HG03571 (cell line): ENCODE measurements around the gene EFNA5.
"Not testable (repeated sequence)": the region's sequence is repeated elsewhere in the genome, so short reads cannot be mapped to it uniquely, and the experiment has no call there.

Source experiments
- ATAC-seq: cut with Tn5 transposase; IDR thresholded peaks from one replicate; pipeline ENCODE4 v1.9.1; 2021; ENCODE audit not compliant: unreplicated experiment

EFNA5 gene

DNA sequence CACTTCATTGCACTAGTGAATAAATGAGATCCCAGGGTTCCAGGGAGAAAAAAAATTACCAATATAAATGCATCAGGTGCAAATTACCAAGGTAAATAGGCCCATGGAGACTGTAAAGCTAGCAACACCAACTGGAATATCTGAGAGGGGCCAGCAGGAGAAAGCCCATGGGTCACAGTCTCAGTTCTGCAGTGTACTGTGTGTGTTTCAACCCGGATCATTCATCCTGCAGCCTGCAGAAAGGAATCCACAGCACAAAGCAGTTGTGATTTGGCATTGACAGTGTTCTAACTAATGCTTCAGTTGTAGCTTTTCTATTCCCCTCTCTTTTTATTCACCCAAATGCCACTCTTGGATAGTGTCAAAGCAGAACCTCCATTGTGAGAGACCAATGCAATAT, 171.0 kb downstream of the EFNA5 start:
- ATAC-seq = no peak

DNA sequence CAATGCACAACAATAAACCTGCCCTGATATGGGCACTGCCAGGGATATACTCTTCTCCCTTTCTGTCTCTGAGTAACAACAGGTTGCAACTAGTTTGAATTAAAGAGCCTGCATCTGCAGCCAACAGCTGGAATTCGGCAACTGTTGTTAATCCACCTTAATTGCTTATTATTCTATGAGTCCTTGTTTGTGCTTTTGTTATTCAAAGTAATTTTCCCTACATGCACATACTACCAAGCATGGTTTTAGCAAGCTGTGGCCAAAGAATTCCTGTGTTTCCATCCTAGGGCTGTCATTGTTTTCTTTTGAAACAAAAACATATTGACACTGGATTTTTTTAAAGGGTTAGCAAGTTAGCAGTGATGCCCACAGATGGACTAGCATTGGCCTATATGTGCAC, 171.5 kb downstream of the EFNA5 start:
- ATAC-seq = no peak

GRCh38 chr5:107496466-107496865, 174.3 kb downstream of the EFNA5 start:
- ATAC-seq = no peak

DNA sequence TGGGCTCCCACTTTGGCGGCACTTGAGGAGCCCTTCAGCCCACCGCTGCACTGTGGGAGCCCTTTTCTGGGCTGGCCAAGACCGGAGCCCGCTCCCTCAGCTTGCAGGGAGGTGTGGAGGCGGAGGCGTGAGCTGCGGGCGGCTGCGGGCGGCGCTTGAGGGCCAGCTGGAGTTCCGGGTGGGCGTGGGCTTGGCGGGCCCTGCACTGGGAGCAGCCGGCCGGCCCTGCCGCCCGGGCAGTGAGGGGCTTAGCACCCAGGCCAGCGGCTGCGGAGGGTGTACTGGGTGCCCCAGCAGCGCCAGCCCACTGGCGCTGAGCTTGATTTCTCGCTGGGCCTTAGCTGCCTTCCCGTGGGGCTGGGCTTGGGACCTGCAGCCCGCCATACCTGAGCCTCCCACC, 176.6 kb downstream of the EFNA5 start:
- not testable (repeated sequence) for ATAC-seq

- ATAC-seq = no peak
Measured at GRCh38 chr5:107487056-107487542, 183.6 kb downstream of the EFNA5 start.

GRCh38 chr5:107486489-107486888, 184.2 kb downstream of the EFNA5 start:
- ATAC-seq = peak; percentile 52

- peak; percentile 54 for ATAC-seq
Measured at GRCh38 chr5:107485184-107485583, 185.6 kb downstream of the EFNA5 start.

GRCh38 chr5:107484281-107484680, 186.5 kb downstream of the EFNA5 start:
- ATAC-seq = no peak

DNA sequence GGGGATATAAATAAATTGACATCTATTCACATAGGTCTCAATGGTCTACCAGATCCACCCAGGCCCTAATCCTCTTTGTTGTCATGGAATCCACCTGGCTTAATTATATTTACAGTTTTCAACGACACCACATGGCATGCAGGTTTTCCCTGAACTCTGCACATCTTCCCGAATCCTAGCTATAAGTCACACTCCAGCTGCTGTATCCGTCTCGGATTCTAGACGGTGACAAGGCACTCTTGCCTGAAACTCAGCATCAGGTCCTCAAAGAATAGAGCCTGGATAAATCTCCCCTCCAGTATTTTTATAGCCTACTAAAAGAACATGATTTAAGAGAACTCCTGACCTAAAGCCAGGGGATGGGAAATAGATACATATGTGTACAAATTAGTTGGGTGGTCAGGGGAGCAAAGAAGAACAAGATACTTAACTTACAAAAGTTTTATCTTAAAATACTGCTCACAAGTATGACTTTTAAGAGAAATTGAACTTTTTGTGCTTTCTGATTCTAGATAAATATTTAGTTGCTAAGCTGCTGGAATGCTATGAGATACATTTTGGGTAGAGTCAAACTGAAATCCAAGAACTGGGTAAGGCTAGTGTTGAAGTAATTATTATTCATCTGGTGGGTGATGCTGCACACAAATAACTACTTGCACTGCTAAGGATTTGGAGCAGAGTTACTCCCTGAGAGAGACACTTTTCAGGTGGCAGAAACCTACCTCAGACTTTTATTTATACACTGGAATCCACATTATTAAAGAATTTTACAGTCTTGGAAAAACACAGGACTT, 187.3 kb downstream of the EFNA5 start:
- ATAC-seq = no peak

DNA sequence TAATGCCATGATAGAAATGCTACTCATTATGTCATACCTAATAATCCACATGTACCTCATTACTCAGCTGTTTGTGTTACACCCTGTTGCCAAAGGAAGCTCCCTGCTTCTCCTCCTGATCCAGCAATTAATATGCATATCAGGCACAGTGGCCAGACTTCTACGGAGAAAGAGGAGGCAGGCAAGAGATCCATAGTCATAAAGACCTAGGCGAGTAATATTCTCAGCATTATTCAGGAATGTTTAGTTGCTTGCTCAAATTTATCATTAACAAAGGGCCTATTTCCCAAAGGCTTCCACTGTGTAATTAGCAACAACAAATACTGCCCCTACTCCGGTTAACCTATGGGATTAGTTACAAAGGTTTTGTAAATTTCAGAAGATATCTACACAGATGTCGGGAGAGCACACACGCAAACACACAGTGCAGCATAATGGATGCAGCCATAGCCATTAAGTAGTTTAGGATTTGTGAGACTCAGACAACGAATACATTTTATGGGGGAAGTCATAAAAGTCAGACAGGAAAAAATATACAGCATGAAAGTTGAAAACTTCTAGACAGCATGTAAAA, 192.6 kb downstream of the EFNA5 start:
- no peak for ATAC-seq

DNA sequence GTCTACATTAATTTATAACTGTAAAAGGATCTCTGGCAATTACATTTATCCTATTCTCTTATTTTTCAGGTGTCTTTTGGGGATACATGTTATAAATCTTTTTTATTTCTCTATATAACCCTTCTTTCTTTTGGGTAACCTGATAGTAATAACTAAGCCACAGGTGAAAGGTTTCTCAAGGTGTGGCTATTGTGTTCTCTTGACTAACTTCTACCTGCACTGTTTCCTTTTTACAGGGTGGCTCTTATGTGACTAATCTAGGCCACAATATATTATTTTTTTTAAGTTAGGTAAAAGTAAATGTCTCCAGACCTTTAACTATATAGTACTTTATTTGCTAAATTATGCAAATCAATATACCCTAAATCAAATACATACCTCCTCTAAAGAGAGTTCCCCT, 193.2 kb downstream of the EFNA5 start:
- ATAC-seq = no peak

DNA sequence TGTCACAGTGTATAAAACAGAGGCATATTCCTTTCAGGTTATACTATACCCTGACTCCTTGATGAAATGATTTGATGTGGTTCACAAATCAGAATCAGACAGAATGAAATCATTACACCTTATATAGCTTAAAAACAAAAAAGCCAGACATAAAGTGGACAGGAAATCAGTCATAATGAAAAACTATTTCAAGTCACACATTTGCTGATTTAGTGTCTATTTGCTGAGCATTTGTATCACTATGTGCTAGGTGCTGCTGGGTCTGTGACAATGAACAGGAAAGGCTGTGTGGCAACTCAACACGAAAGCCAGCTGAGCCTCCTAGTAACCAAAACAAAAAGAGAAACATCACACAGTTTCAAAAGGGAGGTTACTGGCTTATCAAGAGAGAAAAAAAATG, 194.0 kb downstream of the EFNA5 start:
- ATAC-seq = peak; percentile 82

GRCh38 chr5:107474716-107475489, 195.8 kb downstream of the EFNA5 start:
- ATAC-seq = peak; percentile 56

- ATAC-seq = no peak
Measured at GRCh38 chr5:107474361-107474715, 196.4 kb downstream of the EFNA5 start.

DNA sequence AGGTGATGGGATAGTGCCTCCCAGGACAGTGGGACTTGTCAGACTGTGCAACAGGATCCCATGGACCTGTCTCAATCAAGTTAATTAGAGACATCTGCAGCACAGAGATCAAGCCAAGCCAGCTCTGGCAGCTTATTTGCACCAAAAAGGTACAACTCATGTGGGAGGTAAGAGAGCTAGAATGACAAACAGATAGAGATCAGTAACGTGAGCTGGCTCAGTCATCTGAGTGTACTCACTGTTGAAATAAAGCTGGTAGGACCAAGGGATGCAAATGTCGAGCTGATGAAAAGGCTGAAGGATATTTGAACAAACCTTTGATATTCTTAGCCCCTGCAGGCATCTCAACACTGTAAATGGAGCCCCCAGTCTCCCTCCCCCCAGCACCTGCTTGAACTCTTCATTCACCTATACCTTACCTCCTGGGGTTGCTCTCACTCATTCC, 198.1 kb downstream of the EFNA5 start:
- ATAC-seq = no peak

- no peak for ATAC-seq
Measured at GRCh38 chr5:107470295-107470582, 200.5 kb downstream of the EFNA5 start.

GRCh38 chr5:107469485-107470294, 201.0 kb downstream of the EFNA5 start:
- no peak for ATAC-seq

GRCh38 chr5:107469064-107469463, 201.7 kb downstream of the EFNA5 start:
- no peak for ATAC-seq

GRCh38 chr5:107468276-107468675, 202.5 kb downstream of the EFNA5 start:
- ATAC-seq = no peak

GRCh38 chr5:107467137-107467932, 203.4 kb downstream of the EFNA5 start:
- no peak for ATAC-seq
